Stimulated activated memory B cell treated with anti-CD40 and anti-IgM and Interleukin-4, amounts not matched to agents 10 μg/mL and 1 μg/mL and 100 μg/mL, for 72 hours (primary cell): Measurements from ENCODE around the gene TJP3.

Experiments
- ATAC-seq: fragments of 150-1000 bp; cut with Tn5 transposase; 2 replicates; pipeline ENCODE4 v1.10.0; 2021
- H3K27ac Mint-ChIP-seq: one replicate; pipeline ENCODE4 v1.8.0; 2022; ENCODE audit warnings: mild to moderate bottlenecking, mixed read lengths
- H3K27me3 Mint-ChIP-seq: one replicate; pipeline ENCODE4 v1.8.0; 2022; ENCODE audit warnings: mixed read lengths
- H3K36me3 Mint-ChIP-seq: one replicate; pipeline ENCODE4 v1.8.0; 2022; ENCODE audit warnings: mixed read lengths
- H3K4me1 Mint-ChIP-seq: one replicate; pipeline ENCODE4 v1.8.0; 2022; ENCODE audit warnings: mixed read lengths
- H3K4me3 Mint-ChIP-seq: one replicate; pipeline ENCODE4 v1.8.0; 2022; ENCODE audit warnings: mild to moderate bottlenecking, moderate library complexity, mixed read lengths
- H3K9me3 Mint-ChIP-seq: one replicate; pipeline ENCODE4 v1.8.0; 2022; ENCODE audit warnings: mixed read lengths

TJP3 gene

DNA sequence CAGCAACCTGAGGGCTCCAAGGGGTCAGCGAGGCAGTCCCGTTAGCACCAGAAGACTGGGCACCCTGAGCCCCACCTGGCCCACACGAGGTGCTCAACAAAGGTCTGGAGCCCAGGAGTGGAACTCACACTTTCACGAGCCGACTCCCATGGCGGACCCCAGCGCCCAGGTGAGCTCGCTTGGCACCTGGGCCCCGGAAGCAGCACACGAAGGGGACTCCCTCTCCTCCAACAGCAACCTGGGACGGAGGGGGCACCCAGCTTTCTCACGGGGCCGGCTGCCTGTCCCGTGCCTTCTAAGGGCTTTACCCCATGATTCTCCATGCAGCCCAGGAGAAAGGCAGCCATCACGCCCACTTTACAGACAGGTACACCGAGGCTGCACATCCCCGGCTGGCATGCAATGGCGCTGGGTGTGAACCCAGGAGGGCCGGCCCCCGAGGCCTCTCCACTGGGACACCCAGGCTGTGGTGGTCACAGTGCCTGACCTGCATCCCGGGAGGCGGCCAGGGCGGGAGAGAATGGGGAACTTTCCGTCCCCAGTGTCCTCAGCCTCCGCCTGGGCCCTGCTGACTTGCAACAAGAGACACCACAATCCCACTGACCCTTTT, 13.0 kb upstream of the TJP3 start:
- Mint-ChIP-seq H3K36me3 (peaks cover 31% of the 10 kb centered on the region), H3K9me3 (no peaks in the 10 kb centered on the region), H3K4me3 (no peak overlapping the region), H3K4me1 (peaks cover 46% of the 10 kb centered on the region), H3K27me3 (no peaks in the 10 kb centered on the region), H3K27ac (no peak overlapping the region)
- ATAC-seq, result no peak

DNA sequence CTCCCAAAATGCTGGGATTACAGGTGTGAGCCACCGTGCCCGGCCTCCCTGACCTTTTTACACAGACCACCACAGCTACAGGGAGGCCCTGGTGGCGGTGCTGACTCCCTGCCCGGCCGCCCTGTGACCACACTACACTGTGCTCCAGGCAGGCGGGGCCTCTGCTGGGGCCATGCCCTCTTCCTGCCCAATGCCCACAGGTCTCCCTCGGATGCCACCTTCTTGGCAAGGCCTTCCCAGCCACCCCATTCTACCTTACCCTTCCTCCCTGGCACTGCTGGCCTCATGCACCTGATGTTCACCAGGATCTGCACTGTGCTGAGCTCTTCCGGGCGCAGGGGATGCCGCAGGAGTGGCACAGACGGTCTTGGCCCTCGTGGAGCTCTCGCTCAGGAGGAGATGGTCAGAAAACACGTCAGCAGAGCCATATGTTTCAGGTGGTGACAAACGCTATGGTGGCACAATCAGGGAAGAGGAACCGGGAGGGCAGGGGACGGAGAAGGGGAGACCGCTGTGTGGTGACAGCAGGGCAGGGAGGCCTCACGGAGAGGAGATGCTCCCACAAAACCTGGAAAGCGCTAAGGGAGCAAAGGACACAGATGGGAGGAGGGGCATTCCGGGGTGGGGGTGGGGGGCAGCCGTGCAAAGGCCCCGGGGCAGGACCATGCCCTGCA, 12.1 kb upstream of the TJP3 start:
- no peak for ATAC-seq
- no peak overlapping the region for H3K27ac Mint-ChIP-seq
- no peaks in the 10 kb centered on the region for H3K9me3 Mint-ChIP-seq
- H3K4me1 Mint-ChIP-seq, result peaks cover 51% of the 10 kb centered on the region
- H3K27me3 Mint-ChIP-seq, result no peaks in the 10 kb centered on the region
- H3K36me3 Mint-ChIP-seq, result peaks cover 22% of the 10 kb centered on the region
- peak overlapping the region; percentile 17 for H3K4me3 Mint-ChIP-seq

DNA sequence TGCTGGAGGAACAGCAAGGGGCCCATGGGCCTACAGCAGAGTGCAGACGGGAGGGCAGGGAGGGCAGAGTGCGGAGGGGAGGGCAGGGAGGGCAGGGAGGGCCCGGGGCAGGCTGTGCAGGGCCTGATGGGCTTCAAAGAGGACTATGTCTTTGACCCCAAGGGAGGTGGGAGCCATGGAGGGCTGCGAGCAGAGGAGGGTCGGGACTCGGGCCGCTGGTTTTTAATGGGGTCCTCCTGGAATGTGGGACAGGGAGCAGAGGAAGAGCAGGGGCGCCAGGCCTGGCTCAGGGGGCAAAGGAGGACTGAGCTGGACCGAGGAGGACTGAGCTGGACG, 11.6 kb upstream of the TJP3 start:
- Mint-ChIP-seq H3K4me1 (peaks cover 51% of the 10 kb centered on the region), H3K4me3 (peak overlapping the region; percentile 40), H3K27ac (no peak overlapping the region), H3K27me3 (no peaks in the 10 kb centered on the region), H3K9me3 (no peaks in the 10 kb centered on the region), H3K36me3 (peaks cover 17% of the 10 kb centered on the region)
- ATAC-seq, result no peak

DNA sequence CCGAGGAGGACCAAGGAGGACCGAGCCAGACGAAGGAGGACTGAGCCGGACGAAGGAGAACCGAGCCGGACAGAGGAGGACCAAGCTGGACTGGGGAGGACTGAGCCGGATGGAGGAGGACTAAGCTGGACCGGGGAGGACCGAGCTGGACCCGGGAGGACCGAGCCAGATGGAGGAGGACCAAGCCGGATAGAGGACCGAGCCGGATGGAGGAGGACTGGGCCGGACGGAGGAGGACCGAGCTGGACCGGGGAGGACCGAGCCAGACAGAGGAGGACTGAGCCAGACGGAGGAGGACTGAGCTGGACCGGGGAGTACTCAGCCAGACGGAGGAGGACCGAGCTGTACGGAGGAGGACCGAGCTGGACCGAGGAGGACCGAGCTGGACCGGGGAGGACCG, 11.1 kb upstream of the TJP3 start:
- Mint-ChIP-seq H3K27me3 (no peaks in the 10 kb centered on the region), H3K27ac (no peak overlapping the region), H3K9me3 (no peaks in the 10 kb centered on the region), H3K36me3 (peaks cover 17% of the 10 kb centered on the region), H3K4me1 (peaks cover 51% of the 10 kb centered on the region), H3K4me3 (no peak overlapping the region)
- no peak for ATAC-seq

DNA sequence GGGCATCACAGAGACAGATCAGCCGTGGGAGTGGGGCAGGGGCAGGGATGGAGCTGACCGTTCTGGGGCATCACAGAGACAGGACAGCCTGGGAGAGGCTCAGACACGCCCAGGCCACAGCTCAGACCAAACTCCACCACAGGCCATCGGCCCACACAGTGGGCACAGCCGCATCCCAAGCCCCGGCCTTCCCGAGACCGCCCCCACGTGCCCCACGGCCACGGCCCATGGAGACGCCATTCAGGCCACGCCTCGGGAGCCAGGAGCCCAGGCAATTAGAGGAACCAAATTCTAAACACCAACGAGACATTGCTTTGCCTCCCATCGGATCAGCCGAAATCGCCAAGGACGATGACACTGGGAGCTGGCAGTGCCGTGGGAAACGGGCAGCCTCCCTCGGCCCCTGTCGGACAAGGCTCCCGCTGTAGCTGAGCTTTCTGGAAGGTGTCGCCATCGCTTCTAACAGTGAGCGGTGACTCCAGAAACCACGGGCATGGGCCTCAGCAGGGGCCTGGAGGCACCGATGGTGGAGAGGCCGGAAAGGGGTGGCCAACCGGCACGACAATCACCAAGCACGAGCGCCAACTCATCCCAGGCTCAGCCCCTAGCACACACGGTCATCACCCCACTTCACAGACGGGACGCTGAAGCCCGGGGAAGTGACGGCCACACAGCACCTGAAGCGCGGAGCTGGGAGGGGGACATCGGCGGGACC, 10.4 kb upstream of the TJP3 start:
- ATAC-seq, result no peak
- peaks cover 14% of the 10 kb centered on the region for H3K36me3 Mint-ChIP-seq
- H3K9me3 Mint-ChIP-seq, result no peaks in the 10 kb centered on the region
- peak overlapping the region; percentile 61 for H3K4me3 Mint-ChIP-seq
- H3K4me1 Mint-ChIP-seq, result peaks cover 48% of the 10 kb centered on the region
- peak overlapping the region; percentile 86 for H3K27ac Mint-ChIP-seq
- no peaks in the 10 kb centered on the region for H3K27me3 Mint-ChIP-seq

DNA sequence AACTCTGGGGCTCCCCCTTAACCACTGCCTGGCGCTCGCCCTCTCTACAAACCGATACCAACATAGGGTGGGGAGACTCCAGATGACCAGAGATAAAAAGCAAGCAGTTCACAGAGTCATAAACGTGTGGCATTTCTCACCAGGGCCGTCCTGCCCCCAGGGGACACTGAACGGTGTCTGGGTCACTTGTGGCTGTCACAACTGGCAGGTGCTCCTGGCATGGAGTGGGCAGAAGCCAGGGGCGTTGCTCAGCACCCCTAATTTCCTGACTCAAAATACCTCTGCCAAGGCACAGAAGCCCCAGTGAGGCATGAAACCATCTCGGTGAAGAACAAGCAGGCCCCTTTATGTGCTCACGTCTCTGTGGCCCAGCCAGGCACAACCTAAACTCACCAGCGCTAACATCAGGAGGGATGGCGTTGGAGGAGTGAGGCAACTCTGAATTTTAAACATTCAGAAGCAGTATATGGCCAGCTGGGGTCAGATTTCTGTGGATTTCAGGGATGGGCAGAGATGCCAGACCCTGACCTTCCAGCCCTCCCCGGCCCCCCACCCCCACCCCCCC, 9.7 kb upstream of the TJP3 start:
- no peaks in the 10 kb centered on the region for H3K27me3 Mint-ChIP-seq
- peak overlapping the region; percentile 86 for H3K27ac Mint-ChIP-seq

DNA sequence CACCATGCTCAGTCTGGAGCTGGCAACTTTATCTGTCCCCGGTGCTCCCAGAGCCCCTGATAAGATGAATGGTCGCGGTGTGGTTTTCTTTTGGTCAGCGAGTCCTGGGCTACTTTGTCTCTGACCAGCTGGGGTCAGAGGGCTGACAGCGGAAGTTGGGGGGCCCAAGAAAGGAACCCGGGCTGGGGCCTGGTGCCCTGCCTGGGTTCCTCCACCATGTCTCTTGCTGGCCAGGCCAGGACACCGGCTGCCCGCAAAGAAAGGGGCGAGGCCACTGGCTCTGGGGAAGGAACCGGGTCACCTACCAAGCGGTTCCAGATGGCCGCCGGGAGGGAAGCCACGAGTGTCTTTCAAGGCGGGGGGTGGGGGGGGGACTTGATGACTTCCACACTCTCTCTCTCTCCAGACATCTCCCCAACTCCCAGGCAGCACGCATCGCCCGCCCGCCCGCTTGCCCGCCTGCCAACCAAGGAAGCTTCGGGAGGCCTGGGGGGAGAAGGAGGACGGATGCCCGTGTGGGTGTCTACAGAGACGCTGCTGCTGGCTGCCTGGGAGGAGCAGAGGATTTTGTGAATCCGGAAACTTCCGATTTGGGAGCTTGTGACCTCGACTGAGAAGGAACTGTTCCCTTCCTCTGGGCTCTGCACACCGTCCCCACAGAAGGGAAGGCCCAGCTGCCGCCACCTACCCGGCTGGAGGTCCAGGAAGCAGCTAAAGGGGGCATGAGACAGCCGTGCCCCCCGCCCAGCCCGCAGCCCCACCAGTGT, 9.0 kb upstream of the TJP3 start:
- Mint-ChIP-seq H3K36me3 (peaks cover 11% of the 10 kb centered on the region), H3K27ac (peak overlapping the region; percentile 86), H3K9me3 (no peaks in the 10 kb centered on the region), H3K4me3 (peak overlapping the region; percentile 87), H3K4me1 (peaks cover 45% of the 10 kb centered on the region), H3K27me3 (no peaks in the 10 kb centered on the region)
- ATAC-seq, result no peak

More for the DNA sequence above, 9.7 kb upstream of the TJP3 start:
- peaks cover 45% of the 10 kb centered on the region for H3K4me1 Mint-ChIP-seq
- H3K9me3 Mint-ChIP-seq, result no peaks in the 10 kb centered on the region
- H3K4me3 Mint-ChIP-seq, result peak overlapping the region; percentile 61
- H3K36me3 Mint-ChIP-seq, result peaks cover 11% of the 10 kb centered on the region
- peak; percentile 40 for ATAC-seq

DNA sequence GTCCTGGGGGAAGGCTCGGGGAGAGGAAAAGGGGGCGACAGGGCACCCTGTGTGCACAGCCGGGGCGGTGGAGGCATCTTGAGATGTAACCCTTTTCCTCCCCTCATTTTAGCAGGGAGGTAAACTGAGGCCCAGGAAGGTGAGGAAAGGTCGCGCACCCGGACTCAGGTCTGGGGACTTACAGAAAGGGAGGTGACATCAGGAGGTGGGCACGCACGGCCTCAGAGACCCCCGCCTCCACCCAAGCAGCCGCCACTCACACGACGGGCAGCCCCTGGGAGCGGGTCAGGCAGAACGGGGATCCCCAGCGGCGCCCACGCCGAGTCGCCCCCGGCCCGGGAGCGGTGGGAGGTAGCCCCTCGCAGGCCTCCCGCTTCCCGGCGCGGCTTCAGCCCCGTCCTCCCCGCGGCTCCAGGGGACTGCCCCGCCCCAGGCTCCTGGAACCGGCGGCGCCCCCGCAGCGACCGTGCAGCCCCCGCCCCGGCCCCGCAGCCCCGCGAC, 8.4 kb upstream of the TJP3 start:
- H3K9me3 Mint-ChIP-seq, result no peaks in the 10 kb centered on the region
- peaks cover 11% of the 10 kb centered on the region for H3K36me3 Mint-ChIP-seq
- peaks cover 1% of the 10 kb centered on the region for H3K27me3 Mint-ChIP-seq
- H3K4me1 Mint-ChIP-seq, result peaks cover 45% of the 10 kb centered on the region
- no peak for ATAC-seq
- peak overlapping the region; percentile 86 for H3K27ac Mint-ChIP-seq
- peak overlapping the region; percentile 87 for H3K4me3 Mint-ChIP-seq

DNA sequence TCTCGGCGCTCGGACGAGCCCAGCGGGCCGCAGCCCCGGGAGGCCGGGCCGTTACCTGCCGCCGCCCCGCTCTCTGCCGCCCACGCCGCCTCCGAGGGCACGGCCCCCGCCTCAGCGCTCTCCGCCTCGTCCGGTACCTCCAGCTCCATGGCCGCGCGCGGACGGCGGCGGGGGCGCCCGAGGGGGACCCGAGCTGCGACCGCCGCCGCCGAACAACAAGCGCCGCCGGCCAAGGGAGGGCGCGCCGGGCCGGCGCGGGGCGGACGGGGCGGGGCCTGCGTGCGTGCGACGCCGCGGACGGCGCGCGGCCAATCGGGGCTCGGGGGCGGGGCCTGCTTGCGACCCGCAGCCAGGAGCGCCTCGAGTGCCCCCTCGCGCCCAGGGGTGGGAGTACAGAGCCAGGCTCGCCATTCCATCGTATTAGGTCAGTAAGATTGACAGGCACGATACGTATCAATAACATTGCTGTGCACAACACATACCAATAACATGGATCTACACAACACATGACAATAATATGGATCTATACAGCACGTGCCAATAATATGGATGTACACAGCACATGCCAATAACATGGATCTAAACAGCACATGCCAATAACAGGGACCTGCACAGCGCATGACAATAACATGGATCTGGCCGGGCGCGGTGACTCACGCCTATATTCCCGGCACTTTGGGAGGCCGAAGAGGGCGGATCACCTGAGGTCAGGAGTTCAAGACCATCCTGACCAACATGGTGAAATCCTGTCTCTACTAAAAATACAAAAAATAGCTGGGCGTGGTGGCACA, 7.7 kb upstream of the TJP3 start, which contains the start of gene PIP5K1C:
TSS of gene PIP5K1C (minus strand) at position 227 of the 791 bp plus-strand sequence. CDS start at position 149, 78 bp downstream.
- Mint-ChIP-seq H3K36me3 (peaks cover 10% of the 10 kb centered on the region), H3K27ac (peak within 1 kb of the TSS; percentile 86), H3K27me3 (peaks cover 8% of the 10 kb centered on the region), H3K4me3 (peak within 1 kb of the TSS; percentile 87), H3K9me3 (no peaks in the 10 kb centered on the region), H3K4me1 (peaks cover 45% of the 10 kb centered on the region)
- ATAC-seq, result peak; percentile 95

DNA sequence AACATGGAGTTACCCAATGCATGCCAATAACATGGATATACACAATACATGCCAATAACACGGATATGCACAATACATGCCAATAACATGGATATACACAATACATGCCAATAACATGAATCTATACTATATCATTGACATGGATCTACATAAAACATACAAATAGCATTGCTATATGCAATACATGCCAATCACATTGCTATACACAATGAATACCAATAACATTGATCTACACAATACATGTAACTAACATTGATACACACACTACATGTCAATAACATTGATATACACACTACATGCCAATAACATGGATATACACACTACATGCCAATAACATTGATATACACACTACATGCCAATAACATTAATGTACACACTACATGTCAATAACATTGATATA, 7.0 kb upstream of the TJP3 start:
- H3K9me3 Mint-ChIP-seq, result no peaks in the 10 kb centered on the region

DNA sequence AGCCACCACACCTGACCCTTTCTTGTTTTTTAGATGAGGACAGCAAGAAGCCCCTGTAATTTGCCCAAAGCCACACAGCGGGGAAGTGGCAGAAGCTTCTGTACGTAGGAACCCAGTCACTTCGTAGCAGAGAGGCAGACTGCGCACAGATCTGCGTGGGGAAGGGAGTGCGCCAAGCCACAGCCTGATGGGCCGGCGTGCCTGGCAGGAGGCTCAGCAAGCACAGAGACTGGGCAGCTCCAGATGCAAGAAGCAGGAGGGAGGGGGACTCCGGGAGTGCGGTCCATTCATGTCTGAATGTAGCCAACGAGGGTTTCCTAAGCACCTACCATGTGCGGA, 347 bp upstream of the TJP3 start:
- no peak overlapping the region for H3K27ac Mint-ChIP-seq
- H3K27me3 Mint-ChIP-seq, result peaks cover 39% of the 10 kb centered on the region
- no peak for ATAC-seq
- no peaks in the 10 kb centered on the region for H3K36me3 Mint-ChIP-seq
- H3K9me3 Mint-ChIP-seq, result no peaks in the 10 kb centered on the region
- H3K4me3 Mint-ChIP-seq, result no peak overlapping the region
- peaks cover 12% of the 10 kb centered on the region for H3K4me1 Mint-ChIP-seq

More for the DNA sequence above, 7.0 kb upstream of the TJP3 start:
- H3K4me1 Mint-ChIP-seq, result peaks cover 46% of the 10 kb centered on the region
- H3K36me3 Mint-ChIP-seq, result peaks cover 2% of the 10 kb centered on the region
- no peak overlapping the region for H3K4me3 Mint-ChIP-seq
- ATAC-seq, result no peak
- H3K27ac Mint-ChIP-seq, result no peak overlapping the region
- H3K27me3 Mint-ChIP-seq, result peaks cover 15% of the 10 kb centered on the region

DNA sequence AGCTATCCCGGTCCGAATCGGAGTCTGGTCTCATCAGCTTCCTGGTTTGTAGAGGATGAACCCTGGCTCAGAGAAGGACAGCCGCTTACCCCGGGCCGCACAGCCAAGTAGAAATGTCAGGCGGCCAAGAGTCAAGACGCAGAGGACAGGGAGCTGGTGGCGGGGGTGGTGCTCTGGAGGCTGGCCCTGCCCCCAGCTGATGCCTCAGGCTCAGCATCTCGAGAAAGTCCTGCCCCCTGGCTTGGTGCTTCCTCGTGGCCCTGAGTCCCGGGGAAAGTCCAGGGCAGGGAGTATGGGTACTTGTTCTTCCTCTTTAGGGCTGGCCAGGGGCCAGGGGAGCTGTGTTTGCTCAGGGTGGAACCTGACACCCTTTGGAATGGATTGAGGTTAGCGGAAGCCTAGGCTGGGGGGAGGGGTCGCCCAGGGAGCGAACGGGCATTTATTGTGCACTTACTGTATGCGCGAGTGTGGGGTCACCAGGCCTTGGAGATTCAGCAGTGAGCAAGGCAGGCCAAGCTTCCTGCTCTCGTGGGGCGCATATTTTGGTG, 2.2 kb downstream of the TJP3 start:
- peak; percentile 51 for ATAC-seq
- Mint-ChIP-seq H3K4me1 (peaks cover 12% of the 10 kb centered on the region), H3K27ac (no peak overlapping the region), H3K36me3 (no peaks in the 10 kb centered on the region), H3K27me3 (peaks cover 32% of the 10 kb centered on the region), H3K9me3 (no peaks in the 10 kb centered on the region), H3K4me3 (no peak overlapping the region)

DNA sequence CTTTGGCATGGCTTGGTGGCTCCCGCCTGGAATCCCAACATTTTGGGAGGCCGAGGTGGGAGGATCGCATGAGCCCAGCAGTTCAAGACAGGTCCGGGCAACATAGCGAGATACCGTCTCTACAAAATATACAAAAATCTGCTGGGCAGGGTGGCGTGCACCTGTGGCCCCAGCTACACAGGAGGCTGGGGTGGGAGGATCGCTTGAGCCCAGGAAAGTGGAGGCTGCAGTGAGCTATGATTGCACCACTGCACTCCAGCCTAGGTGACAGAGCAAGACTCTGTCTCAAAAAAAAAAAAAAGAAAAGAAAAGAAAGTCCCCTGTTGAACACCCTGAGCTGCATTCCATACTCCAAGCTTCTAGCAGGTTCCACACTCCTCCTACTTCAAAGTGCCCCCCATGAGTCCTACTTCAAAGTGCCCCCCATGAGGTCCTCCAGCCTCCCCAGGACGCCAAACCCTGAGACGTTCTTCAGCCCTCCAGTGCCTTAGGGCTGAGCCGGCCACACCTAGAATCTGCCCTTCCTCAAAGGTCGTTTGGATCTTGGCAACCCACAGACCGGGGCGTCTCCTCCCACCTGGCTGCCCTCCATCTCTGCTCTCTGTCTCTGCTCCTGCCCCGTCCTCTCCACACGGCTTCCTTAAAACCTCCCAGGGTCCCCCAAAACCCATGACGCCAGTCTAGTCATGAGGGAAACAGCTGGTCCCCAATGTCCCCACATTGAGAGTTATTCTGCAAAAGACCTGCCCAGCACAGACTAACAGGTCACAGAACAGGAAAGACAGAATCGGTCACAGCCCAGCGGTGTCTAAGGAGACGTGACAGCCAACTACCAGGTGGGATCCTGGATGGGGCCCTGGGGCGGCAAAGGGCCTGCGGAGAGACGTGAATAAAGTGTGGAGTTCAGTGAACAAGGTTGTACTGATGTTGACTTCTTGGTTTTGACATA, 4.8 kb downstream of the TJP3 start:
- H3K9me3 Mint-ChIP-seq, result no peaks in the 10 kb centered on the region
- no peaks in the 10 kb centered on the region for H3K36me3 Mint-ChIP-seq
- ATAC-seq, result peak; percentile 36
- H3K4me1 Mint-ChIP-seq, result peaks cover 6% of the 10 kb centered on the region
- peaks cover 28% of the 10 kb centered on the region for H3K27me3 Mint-ChIP-seq
- no peak overlapping the region for H3K4me3 Mint-ChIP-seq
- H3K27ac Mint-ChIP-seq, result no peak overlapping the region
